Limb (tissue), 2 donors: ENCODE results near the gene PCDHGA4.
"Not testable (repeated sequence)": the region's sequence is repeated elsewhere in the genome, so short reads cannot be mapped to it uniquely, and the experiment has no call there.

Experiments used
- DNase-seq, 2 donors: peaks; one replicate each; pipeline ENCODE4 v3.0.0-alpha.2; 2016; ENCODE audit errors: extremely low spot score in 2 of 2

PCDHGA4 gene

DNA sequence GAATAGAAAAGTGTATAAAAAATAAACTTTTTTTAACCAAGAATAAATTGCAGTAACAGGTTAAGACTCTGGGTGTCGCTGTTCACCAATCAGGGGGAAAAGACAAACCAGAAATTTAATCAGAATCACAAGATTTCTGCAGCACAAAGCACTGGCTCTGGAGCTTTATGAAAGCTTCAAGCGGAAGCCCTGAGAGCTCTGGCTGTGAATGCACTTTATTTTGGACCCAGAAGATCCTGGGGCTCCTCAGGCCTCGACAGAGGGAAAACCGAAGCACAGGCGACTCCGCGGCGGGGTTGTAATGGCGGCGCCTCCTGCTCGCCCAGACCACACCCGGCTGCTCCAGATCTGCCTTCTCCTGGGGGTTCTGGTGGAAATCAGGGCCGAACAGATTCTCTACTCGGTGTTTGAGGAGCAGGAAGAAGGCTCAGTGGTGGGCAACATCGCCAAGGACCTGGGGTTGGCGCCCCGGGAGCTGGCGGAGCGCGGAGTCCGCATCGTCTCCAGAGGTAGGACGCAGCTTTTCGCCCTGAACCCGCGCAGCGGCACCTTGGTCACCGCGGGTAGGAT is at the start of gene PCDHGA4:
TSS of gene PCDHGA4 (plus strand) at position 122 of the 570 bp plus-strand sequence. CDS start at position 209, 87 bp downstream.
- no peak for DNase-seq

DNA sequence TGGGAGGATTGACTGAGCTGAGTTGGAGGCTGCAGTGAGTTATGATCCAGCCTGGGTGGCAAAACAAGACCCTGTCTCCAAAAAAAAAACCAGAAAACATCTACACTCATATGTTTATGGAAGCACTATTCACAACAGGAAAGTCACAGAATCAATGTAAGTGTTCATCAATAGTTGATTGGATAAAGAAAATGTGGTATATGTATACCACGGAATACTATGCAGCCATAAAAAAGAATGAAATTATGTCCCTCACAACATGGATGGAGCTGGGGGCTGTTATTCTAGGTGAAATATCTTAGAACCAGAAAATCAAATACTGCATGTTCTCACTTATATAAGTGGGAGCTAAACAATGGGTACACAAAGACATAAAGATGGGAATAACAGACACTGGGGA is 48.2 kb upstream of the PCDHGA4 start:
- no peak for DNase-seq

DNA sequence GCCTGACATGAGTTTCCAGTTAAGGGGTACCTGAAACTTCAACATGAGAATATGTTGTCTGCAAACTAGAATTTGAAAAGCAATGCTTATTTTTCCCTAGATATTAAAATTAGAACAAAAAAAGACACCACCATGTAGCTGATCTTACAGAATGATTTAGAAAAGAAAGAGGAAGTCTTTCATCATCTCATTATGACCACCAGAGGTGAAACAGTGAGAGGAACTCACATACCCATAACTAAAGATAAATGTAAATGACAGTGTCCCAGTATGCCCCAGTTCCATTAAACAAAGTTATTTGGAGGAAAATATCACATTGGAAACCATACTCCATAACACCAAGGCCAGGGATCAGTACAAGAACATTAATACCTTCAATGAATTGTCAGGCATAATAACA is 41.1 kb upstream of the PCDHGA4 start:
- DNase-seq, result no peak

DNA sequence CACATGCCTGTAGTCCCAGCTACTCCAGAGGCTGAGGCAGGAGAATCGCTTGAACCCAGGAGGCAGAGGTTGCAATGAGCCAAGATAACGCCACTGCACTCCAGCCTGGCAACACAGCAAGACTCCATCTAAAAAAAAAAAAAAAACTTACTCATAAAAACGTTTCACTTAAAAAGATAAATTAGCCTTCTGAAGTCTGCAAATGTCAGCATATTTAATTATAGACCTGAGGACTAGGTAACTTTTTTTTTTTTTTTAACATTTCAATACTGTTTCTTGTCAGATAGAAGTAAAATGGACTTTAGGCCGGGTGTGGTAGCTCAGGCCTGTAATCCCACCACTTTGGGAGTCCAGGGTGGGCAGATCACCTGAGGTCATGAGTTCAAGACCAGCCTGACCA is 37.9 kb upstream of the PCDHGA4 start:
- DNase-seq, result not testable (repeated sequence)

DNA sequence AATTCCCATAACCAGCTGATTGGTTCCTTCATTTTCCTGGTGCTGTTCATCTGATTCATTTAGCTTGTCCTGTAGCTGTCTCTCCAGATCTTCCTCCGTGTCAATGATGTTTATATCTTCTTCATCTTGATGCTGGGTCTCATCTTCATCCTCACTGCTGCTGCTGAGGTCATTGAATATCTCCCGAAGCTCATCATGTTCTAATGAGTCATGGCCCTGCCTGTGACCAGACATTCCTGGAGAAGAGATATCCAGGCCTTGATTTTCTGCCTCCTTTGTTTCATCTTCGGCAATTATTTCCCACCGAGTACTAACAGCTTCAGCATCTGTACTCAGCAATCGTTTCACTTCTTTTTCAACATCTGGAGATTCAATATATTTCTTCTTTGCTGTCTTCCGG is 35.6 kb upstream of the PCDHGA4 start:
- DNase-seq, result no peak

DNA sequence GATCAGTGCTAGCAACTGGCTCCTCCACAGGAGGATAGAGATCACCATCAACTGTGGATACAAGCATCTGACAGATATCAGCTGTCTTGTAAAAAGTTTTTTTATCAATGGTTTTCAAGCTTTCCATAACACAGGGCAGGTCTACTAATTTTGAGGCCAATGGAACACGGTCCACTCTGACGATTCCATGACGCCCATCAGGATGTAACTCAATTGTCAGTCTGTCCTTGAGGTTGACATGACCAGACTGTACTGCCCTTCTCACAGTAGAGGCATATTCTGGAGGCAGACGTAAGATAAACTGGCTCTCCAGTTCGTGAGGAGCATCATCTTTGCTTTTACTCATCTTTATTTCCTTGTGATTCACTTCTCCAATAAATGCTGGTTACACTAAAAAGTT is 35.1 kb upstream of the PCDHGA4 start:
- no peak for DNase-seq

DNA sequence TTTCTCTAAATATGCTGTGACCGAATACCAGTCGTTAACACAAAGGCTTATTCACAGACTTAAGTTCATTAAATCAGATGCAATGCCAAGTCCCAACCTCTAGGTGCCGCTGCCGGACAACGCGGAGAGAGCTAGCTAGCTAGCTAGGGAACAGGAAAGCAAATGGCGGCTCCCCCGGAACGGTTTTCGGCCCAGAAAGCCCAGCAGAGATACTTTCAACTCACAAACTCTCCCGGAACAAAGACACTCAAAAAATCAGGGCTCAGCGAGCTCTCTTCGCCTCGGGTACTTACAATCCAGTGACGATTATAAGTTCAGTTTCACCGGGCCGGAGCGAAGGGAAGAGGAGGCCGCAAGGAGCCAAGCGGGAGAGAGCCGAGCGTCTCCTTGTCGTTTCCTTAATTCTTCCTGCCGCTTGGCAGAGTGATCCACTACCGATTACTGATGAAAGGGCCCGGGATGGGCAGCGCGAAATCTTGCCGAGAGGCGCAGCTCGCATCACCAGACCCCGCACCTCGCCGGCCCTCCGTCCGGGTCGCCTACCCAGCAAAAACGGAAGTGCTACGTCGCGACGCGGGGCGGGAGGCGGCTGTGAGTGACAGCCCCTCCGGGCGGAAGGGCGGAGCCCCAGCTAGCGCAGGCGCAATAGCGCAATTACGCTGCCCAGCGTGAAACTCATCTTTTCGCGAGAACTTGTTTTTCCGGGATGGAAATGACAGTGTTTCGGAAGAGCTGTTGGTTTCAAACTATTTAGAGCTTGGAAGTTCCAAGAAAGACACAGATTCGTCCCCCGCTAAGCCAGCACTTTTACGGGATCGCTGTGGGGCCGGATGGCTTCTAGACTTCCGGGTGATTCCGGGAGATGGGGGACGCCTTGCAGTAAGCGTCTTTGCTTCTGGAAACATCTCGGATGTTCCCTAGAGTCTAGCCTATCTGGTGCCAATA is 34.3 kb upstream of the PCDHGA4 start, which contains the start of gene TAF7:
TSS of gene TAF7 (minus strand) at position 560 of the 945 bp plus-strand sequence. CDS start 740 bp downstream, outside the sequence.
- peak; percentile 90 to 95 for DNase-seq

DNA sequence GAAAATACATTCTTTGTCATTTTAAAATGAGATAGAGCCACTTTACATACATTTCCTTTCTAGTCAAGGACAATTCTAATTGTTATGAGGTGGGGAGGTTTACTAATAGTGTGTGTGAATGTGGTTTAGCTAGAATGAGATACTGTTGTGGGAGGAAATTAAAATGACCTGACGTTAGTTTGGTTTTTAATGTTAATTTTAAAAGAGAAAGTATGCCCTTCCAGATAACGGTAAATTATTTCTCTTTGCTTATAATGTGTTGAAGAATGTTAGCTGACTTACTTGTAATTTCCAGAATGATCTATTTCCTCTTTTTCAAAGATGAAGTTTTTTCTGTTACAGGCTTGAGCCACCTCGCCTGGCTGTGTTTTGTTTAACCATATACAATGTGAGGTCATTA is 32.6 kb upstream of the PCDHGA4 start:
- no peak for DNase-seq

DNA sequence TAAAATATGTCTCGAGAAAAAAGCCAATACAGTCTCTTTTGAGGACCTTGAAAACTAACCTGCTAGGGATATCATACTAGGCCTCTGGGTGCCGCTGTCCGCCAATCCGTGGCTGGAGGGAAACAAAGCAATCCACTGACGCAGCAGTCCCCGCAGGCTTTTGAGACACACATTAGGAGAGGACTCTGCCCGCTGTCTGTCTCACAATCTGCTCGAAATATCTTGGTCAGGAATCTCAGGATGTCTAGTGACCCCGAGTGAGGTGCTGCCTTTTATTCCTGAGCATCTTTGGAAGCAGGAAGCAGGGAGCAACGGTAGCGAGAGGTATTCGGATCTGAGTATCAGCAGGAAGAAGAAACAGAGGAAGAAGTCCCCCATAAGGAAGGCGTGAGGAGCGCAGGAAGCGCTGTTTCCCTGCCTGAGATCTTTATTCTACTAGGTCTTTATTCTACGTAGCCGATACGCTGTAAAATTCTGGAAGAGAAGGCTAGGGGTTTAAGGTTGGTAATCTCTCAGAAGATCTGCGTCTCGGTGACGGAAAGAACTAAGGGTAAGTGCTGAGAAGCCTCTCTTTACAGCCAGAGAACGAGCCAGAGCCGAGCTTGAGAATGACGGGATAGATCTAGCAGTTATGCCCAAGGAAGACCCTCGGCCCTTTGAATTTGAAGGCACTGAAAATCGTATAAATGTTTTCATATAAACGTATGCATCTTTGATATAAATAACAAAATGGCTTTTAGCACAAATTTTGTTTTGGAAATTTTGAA is 28.6 kb upstream of the PCDHGA4 start:
- peak in 1 of 2 donors; percentile 36 for DNase-seq

DNA sequence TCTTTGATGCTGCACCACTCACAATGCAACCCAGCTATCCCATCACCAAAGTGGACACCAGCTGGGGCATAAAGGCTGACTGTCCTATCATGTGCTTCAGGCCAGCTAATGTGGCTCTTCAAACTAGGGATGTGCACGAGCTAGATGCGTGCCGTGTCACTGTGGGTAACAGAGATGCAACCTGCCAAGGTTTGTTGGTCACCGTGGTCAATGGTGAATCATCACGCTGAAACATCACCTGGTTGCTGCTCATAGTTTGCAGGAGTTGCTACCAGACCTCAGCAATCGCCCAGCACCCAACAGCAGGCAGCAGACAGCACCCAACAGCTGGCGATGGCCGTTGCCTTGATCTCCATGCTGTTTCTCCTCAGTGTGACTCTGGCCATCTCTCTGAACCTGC is 26.6 kb upstream of the PCDHGA4 start:
- no peak for DNase-seq

DNA sequence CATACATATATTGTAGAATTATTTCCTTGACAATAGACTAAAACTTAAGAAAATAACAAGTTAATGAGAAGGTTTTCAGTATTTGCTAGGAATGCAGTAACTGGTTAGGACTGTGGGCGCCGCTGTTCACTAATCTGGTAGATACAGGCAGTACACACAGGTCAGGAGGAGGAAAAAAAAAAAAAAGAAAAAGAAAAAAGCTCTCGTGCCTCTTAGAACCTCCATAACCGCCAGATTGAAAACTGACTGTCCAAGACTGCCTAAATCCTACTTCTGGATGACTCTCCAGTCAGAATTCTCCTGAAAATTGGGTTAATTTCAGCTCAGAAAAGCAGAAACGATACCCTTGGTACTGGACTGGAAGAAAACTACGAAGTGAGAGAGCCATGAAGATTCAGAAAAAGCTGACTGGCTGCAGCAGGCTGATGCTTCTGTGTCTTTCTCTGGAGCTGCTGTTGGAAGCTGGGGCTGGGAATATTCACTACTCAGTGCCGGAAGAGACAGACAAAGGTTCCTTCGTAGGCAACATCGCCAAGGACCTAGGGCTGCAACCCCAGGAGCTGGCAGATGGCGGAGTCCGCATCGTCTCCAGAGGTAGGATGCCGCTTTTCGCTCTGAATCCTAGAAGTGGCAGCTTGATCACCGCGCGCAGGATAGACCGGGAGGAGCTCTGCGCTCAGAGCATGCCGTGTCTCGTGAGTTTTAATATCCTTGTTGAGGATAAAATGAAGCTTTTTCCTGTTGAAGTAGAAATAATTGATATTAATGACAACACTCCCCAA is 24.3 kb upstream of the PCDHGA4 start, which contains the start of gene PCDHGA1:
TSS of gene PCDHGA1 (plus strand) at position 216 of the 782 bp plus-strand sequence.
- DNase-seq, result no peak

DNA sequence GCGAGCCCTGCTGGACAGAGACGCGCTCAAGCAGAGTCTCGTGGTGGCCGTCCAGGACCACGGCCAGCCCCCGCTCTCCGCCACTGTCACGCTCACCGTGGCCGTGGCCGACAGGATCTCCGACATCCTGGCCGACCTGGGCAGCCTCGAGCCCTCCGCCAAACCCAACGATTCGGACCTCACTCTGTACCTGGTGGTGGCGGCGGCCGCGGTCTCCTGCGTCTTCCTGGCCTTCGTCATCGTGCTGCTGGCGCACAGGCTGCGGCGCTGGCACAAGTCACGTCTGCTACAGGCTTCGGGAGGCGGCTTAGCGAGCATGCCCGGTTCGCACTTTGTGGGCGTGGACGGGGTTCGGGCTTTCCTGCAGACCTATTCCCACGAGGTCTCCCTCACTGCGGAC is 22.2 kb upstream of the PCDHGA4 start:
- not testable (repeated sequence) for DNase-seq

DNA sequence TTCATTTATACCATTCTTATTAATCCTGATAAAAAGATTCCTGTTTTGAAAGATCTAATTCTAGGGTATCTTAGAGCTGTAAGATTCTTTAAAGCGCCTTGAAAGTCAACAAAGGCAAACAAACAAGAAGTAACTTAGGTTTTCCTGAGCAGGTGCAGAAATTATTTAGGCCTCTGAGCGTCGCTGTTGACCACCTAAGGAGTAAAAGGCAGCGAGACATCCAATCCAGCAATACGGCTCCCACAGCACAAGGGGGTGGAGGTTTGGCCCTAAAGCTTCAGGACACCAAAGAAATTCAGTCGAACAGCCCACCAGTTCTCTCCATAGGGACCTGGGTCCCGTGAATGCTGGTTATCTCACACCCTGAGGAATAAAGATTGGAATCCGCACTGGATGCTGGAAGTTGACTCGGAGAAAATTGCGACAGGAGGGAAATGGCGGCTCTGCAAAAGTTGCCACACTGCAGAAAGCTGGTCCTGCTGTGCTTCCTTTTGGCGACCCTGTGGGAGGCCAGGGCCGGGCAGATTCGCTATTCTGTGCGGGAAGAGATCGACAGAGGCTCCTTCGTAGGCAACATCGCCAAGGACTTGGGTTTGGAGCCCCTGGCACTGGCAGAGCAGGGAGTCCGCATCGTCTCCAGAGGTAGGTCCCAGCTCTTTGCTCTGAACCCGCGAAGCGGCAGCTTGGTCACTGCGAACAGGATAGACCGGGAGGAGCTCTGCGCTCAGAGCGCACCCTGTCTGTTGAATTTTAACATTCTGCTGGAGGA is 16.1 kb upstream of the PCDHGA4 start, which contains the start of gene PCDHGA2:
TSS of gene PCDHGA2 (plus strand) at position 223 of the 769 bp plus-strand sequence.
- DNase-seq, result peak; percentile 2 to 36

DNA sequence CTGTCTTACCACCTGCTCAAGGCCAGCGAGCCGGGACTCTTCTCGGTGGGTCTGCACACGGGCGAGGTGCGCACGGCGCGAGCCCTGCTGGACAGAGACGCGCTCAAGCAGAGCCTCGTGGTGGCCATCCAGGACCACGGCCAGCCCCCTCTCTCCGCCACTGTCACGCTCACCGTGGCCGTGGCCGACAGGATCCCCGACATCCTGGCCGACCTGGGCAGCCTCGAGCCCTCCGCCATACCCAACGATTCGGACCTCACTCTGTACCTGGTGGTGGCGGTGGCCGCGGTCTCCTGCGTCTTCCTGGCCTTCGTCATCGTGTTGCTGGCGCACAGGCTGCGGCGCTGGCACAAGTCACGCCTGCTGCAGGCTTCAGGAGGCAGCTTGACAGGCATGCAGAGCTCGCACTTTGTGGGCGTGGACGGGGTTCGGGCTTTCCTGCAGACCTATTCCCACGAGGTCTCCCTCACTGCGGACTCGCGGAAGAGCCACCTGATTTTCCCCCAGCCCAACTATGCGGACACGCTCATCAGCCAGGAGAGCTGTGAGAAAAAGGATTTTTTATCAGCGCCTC is 14.0 kb upstream of the PCDHGA4 start:
- not testable (repeated sequence) for DNase-seq

DNA sequence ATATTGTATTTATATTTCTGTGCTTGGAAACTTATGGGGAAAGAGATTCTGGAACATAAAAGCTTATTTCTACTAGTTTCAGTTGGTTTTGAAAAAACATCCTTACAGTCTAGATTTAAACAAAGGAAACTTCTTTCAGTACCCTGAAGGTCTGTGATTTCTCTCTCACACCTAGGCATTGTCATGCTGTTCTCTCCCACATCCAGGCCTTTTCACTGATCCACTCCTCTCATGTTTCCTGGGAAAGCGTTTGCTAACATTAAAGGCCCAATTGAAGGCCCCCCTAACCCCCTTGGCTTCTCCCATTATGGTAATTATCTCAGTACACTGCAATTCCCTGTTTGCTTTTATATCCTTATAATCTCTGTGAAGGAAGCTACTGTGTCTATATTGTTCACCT is 12.0 kb upstream of the PCDHGA4 start:
- DNase-seq, result no peak

DNA sequence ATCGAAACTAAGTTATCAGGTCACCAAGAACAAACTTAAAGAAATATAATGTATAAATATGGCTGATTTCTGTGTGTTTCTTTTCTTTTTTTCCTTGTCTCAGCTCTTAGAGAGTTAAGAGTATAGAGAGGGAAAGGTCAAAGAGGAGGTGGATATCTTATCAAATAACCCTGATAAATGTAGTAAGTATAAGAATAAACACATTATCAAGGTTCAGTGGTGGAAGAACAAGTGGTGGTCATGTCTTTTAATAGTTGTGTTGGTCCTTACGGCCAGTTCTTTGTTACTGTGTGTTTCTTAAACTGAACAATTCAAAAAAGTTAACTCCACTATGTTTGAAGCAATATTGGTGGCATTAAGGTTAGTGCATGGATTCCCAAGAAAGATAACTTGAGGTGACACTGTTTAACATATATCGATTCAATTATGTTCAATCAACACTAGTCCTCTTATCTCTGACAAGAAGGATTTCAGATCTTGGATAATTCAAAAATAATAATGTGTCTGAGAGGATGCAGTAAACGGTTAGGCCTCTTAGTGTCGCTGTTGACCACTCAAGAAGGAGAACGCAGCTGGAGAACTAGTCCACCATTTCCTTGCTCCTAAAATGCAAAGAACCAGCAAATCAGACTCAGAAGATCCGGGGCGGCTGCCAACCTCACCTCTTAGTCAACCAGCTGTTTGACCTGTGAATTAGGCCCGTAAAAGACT is 11.4 kb upstream of the PCDHGA4 start, which contains the start of gene PCDHGA3:
TSS of gene PCDHGA3 (plus strand) at position 588 of the 711 bp plus-strand sequence. CDS start 205 bp downstream, outside the sequence.
- peak in 1 of 2 donors; percentile 7 for DNase-seq

DNA sequence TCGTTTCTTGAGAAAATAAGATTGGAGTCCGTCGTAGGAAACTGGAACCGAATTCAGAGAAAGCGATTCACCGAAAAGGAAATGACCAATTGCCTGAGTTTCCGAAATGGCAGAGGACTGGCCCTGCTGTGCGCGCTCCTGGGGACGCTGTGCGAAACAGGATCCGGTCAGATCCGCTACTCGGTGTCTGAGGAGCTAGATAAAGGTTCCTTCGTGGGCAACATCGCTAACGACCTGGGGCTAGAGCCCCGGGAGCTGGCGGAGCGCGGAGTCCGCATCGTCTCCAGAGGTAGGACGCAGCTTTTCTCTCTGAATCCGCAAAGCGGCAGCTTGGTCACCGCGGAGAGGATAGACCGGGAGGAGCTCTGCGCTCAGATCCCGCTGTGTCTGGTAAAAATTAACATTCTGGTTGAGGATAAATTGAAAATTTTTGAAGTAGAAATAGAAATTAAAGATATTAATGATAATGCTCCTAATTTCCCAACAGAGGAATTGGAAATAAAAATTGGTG is 10.8 kb upstream of the PCDHGA4 start:
- no peak for DNase-seq

DNA sequence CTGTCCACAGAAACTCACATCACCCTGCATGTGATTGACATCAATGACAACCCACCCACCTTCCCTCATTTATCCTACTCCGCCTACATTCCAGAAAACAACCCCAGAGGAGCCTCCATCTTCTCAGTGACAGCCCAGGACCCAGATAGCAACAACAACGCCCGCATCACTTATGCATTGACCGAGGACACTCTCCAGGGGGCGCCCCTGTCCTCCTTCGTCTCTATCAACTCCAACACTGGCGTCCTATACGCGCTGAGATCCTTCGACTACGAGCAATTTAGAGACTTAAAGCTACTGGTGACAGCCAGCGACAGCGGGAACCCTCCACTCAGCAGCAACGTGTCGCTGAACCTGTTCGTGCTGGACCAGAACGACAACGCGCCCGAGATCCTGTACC is 9.5 kb upstream of the PCDHGA4 start:
- no peak for DNase-seq

DNA sequence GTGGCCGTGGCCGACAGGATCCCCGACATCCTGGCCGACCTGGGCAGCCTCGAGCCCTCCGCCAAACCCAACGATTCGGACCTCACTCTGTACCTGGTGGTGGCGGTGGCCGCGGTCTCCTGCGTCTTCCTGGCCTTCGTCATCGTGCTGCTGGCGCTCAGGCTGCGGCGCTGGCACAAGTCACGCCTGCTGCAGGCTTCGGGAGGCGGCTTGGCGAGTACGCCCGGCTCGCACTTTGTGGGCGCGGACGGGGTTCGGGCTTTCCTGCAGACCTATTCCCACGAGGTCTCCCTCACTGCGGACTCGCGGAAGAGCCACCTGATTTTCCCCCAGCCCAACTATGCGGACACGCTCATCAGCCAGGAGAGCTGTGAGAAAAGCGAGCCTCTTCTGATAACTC is 8.8 kb upstream of the PCDHGA4 start:
- not testable (repeated sequence) for DNase-seq
